BJ (cell line): ENCODE results near the gene LAMA4. TPM values are rescaled to one million over a fixed set of nuclear protein-coding genes. Genes with fewer than 3 reads are reported as not detected.

ENCODE experiments used
- CTCF ChIA-PET: fragments of 350-600 bp; formaldehyde crosslinking; extraction: SDS; loops from one replicate; lab custom pipeline; 2021; ENCODE audit warnings: antibody characterized with exemption, inconsistent platforms; lab: Yijun Ruan, JAX
- POLR2A ChIA-PET: fragments of 300-600 bp; sonication (Branson Sonifier 250); formaldehyde crosslinking; extraction: SDS; loops from one replicate; lab custom pipeline; 2021; ENCODE audit warnings: antibody characterized with exemption; lab: Charles Lee
- DNase-seq: peaks from one replicate; pipeline ENCODE4 v3.0.0-alpha.2; 2011; ENCODE audit warnings: low read depth
- H3K27me3 ChIP-seq: 2 replicates; pipeline ENCODE4 v1.6.0; 2011; ENCODE audit warnings: low read length; ENCODE audit not compliant: control insufficient read depth, insufficient read depth
- H3K36me3 ChIP-seq: 2 replicates; pipeline ENCODE4 v1.5.1; 2011; ENCODE audit warnings: low read length; ENCODE audit not compliant: control insufficient read depth, insufficient read depth
- H3K4me3 ChIP-seq: 2 replicates; pipeline ENCODE4 v1.5.1; 2011; ENCODE audit warnings: low read depth, mild to moderate bottlenecking, control low read depth, low read length
- CTCF ChIP-seq: IDR thresholded peaks from 2 replicates; pipeline ENCODE4 v1.5.1; 2011; ENCODE audit warnings: low read depth, mild to moderate bottlenecking, control low read depth, inconsistent platforms, low read length, moderate library complexity; ENCODE audit not compliant: insufficient read depth
- polyA plus RNA-seq: library from polyadenylated mRNA; depleted of rRNA; stranded (reverse); fragments of >200 nt; gene quantifications from 2 replicates; pipeline ENCODE4 v1.2.3, GENCODE V29; 2011

The LAMA4 gene
- polyA plus RNA-seq, 1 experiment, result 301 TPM

GRCh38 chr6:112284603-112285002 lies 30.2 kb upstream of the LAMA4 start:
- Histone ChIP-seq H3K27me3 (no peaks in the 10 kb centered on the region; the same call in 1 of the 2 replicates), H3K36me3 (no peaks in the 10 kb centered on the region), H3K4me3 (no peak overlapping the region)
- CTCF ChIA-PET, result interaction anchor here (3.1 kb wide), 1 partner anchor 11 kb away, joined by 8 read pairs; no protein-coding TSS in a partner anchor
- POLR2A ChIA-PET, result no interaction called here
- no peak for DNase-seq
- no peak for TF ChIP-seq CTCF

- H3K27me3 ChIP-seq, result no peaks in the 10 kb centered on the region; the same call in 1 of the 2 replicates
- H3K36me3 ChIP-seq, result no peaks in the 10 kb centered on the region
- H3K4me3 ChIP-seq, result no peak overlapping the region
- CTCF ChIA-PET, result interaction anchor here (3.1 kb wide), 1 partner anchor 12 kb away, joined by 8 read pairs; no protein-coding TSS in a partner anchor
- POLR2A ChIA-PET, result no interaction called here
- no peak for DNase-seq
- TF ChIP-seq CTCF, result no peak
Measured at GRCh38 chr6:112283621-112284020, 29.3 kb upstream of the LAMA4 start.

- ChIA-PET POLR2A (interaction anchor here (0.9 kb wide), 1 partner anchor 27 kb away, joined by 3 read pairs; the partner anchor contains the start of gene LAMA4), CTCF (interaction anchor here (0.6 to 2.5 kb wide), 8 partner anchors 11 to 102 kb away, joined by 3 to 12 read pairs (median 4); no protein-coding TSS in a partner anchor)
- no peak overlapping the region for H3K4me3 ChIP-seq
- no peaks in the 10 kb centered on the region; the same call in 1 of the 2 replicates for H3K27me3 ChIP-seq
- no peaks in the 10 kb centered on the region for H3K36me3 ChIP-seq
- peak; percentile 83 for DNase-seq
- peak; percentile 45 for TF ChIP-seq CTCF
Measured at GRCh38 chr6:112281821-112282615, 27.7 kb upstream of the LAMA4 start.

GRCh38 chr6:112279031-112279935 lies 24.9 kb upstream of the LAMA4 start:
- POLR2A ChIA-PET, result no interaction called here

More at GRCh38 chr6:112279031-112279935, 24.9 kb upstream of the LAMA4 start:
- no peak for DNase-seq
- Histone ChIP-seq H3K27me3 (no peaks in the 10 kb centered on the region; the same call in 1 of the 2 replicates), H3K36me3 (no peaks in the 10 kb centered on the region), H3K4me3 (no peak overlapping the region)
- CTCF ChIA-PET, result interaction anchor here (0.9 to 1.5 kb wide), 4 partner anchors 11 to 99 kb away, joined by 3 to 4 read pairs (median 3); no protein-coding TSS in a partner anchor
- TF ChIP-seq CTCF, result no peak
